ES-I3 (cell line): ENCODE measurements around the gene CARD9.

Experiments used
- H3K36me3 ChIP-seq: 2 replicates; pipeline ENCODE4 v1.6.1; 2013; ENCODE audit warnings: mild to moderate bottlenecking, low read length, control low read depth, moderate library complexity; ENCODE audit not compliant: insufficient read depth
- H3K4me1 ChIP-seq: 2 replicates; pipeline ENCODE4 v1.6.1; 2013; ENCODE audit warnings: mild to moderate bottlenecking, control low read depth, low read length; ENCODE audit not compliant: insufficient read depth
- H3K9ac ChIP-seq: 2 replicates; pipeline ENCODE4 v1.6.1; 2013; ENCODE audit warnings: low read depth, mild to moderate bottlenecking, low read length, moderate library complexity
- H3K9me3 ChIP-seq: 2 replicates; pipeline ENCODE4 v1.6.1; 2013; ENCODE audit warnings: mild to moderate bottlenecking, low read length, moderate library complexity; ENCODE audit not compliant: control insufficient read depth, insufficient read depth

The CARD9 gene

DNA sequence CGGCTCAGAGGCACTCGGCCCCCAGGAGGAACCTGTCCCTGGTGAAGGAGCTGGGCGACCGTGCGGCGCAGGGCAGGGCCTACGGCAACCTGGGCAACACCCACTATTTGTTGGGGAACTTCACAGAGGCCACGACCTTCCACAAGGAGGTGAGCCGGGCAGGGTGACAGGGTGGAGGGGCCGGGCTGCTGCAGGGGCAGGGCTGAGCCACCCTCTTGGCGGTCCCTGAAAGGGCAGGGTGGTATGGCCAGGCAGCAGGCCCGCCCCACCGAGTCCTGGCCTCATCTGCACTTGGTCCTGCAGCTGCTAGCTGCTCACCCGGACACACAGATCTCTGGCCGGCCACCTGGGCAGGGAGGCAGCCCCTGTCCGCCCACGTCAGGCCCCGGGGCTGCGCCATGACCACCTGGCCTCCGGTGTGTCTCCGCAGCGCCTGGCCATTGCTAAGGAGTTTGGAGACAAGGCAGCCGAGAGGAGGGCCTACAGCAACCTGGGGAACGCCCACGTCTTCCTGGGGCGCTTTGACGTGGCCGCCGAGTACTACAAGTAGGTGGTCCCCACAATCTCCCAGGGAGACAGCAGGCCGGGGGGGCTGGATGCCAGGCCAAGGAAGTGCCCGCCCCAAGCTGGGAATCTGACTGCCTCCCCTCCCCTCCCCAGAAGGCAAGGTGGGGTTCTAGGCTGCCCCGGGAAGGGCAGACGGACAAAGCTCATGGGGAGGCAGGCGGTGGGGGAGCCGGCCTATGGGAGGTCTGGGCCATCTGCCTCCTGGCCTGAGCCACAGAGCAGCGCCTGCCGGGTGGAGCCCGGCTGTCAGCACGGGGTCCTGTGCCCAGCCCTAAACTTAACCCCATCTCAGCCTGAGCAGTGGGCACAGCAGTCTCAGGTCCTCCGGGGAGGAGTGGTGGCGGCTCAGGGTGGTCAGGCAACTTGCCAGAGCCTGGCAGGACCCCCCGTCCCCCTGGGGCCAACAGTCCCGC, 35.8 kb downstream of the CARD9 start:
- no peaks in the 10 kb centered on the region; the same call in none of the 2 replicates for H3K4me1 ChIP-seq
- H3K9ac ChIP-seq = no peak overlapping the region
- no peaks in the 10 kb centered on the region for H3K9me3 ChIP-seq
- no peaks in the 10 kb centered on the region; the same call in 1 of the 2 replicates for H3K36me3 ChIP-seq

GRCh38 chr9:136336881-136337280, 36.6 kb downstream of the CARD9 start:
- Histone ChIP-seq H3K9me3 (no peaks in the 10 kb centered on the region), H3K36me3 (no peaks in the 10 kb centered on the region; the same call in 1 of the 2 replicates), H3K9ac (no peak overlapping the region), H3K4me1 (no peaks in the 10 kb centered on the region; the same call in none of the 2 replicates)

DNA sequence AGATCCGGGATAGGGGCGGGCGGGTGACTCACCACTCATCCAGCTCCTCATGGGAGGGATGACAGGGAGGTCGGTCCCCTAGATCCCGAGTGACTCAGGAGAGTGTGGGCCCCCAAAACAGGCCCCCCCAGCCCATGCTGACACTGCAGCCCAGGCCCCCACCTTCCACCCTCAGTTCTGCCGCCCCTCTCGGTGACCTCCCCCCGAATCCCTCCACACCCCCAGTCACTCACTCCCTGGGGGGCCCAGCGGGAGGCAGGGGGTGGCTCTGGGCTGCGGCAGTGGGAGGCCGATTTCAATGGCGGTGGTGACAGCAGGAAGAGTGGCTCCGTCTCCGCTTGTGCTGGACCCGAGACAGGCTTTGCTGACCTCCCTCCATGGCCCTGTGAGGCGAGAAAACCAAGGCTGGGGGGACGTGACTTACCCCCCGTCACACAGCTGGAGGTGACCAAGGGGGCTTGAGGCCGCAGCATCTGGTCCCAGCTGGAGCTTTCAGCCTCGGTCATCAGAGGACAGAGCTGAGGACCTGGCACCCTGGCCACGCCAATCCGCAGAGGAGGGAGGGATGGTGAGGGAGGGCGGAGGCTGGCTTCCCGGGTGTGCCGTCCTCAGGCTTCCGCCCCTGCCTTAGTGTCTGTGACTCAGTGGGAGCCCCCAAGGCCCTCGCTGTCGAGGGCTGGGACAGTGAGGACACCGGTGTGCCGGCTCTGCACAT, 37.2 kb downstream of the CARD9 start:
- no peaks in the 10 kb centered on the region; the same call in 1 of the 2 replicates for H3K4me1 ChIP-seq
- H3K9me3 ChIP-seq = no peaks in the 10 kb centered on the region
- no peaks in the 10 kb centered on the region; the same call in 1 of the 2 replicates for H3K36me3 ChIP-seq
- H3K9ac ChIP-seq = no peak overlapping the region

- no peaks in the 10 kb centered on the region for H3K9me3 ChIP-seq
- no peaks in the 10 kb centered on the region; the same call in 1 of the 2 replicates for H3K4me1 ChIP-seq
- no peaks in the 10 kb centered on the region for H3K36me3 ChIP-seq
- no peak overlapping the region for H3K9ac ChIP-seq
These were observed 37.9 kb downstream of the CARD9 start for GRCh38 chr9:136335296-136336155.

DNA sequence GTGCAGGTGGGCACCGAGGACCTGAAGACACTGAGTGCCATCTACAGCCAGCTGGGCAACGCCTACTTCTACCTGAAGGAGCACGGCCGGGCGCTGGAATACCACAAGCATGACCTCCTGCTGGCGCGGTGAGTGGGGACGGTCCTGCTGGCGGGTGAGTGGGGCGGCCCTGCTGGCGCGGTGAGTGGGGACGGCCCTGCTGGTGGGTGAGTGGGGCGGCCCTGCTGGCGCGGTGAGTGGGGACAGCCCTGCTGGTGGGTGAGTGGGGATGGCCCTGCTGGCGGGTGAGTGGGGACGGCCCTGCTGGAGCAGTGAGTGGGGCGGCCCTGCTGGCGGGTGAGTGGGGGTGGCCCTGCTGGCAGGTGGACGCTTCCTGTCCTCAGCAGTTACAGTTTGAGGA, 38.9 kb downstream of the CARD9 start:
- Histone ChIP-seq H3K9ac (no peak overlapping the region), H3K4me1 (no peaks in the 10 kb centered on the region; the same call in 1 of the 2 replicates), H3K36me3 (no peaks in the 10 kb centered on the region), H3K9me3 (no peaks in the 10 kb centered on the region)

- H3K4me1 ChIP-seq = no peaks in the 10 kb centered on the region; the same call in 1 of the 2 replicates
- H3K9me3 ChIP-seq = no peaks in the 10 kb centered on the region
- no peaks in the 10 kb centered on the region for H3K36me3 ChIP-seq
- H3K9ac ChIP-seq = no peak overlapping the region
These were observed 40.0 kb downstream of the CARD9 start for GRCh38 chr9:136333486-136333885.

GRCh38 chr9:136333045-136333444, 40.4 kb downstream of the CARD9 start:
- H3K36me3 ChIP-seq = no peaks in the 10 kb centered on the region
- no peak overlapping the region for H3K9ac ChIP-seq
- no peaks in the 10 kb centered on the region for H3K9me3 ChIP-seq
- no peaks in the 10 kb centered on the region; the same call in 1 of the 2 replicates for H3K4me1 ChIP-seq

GRCh38 chr9:136332482-136332983, 40.9 kb downstream of the CARD9 start:
- Histone ChIP-seq H3K36me3 (no peaks in the 10 kb centered on the region), H3K9ac (no peak overlapping the region), H3K9me3 (no peaks in the 10 kb centered on the region), H3K4me1 (no peaks in the 10 kb centered on the region; the same call in 1 of the 2 replicates)

GRCh38 chr9:136331556-136332481, 41.6 kb downstream of the CARD9 start:
- no peaks in the 10 kb centered on the region for H3K9me3 ChIP-seq
- H3K9ac ChIP-seq = no peak overlapping the region
- H3K36me3 ChIP-seq = no peaks in the 10 kb centered on the region
- peaks cover 2% of the 10 kb centered on the region; the same call in 1 of the 2 replicates for H3K4me1 ChIP-seq

DNA sequence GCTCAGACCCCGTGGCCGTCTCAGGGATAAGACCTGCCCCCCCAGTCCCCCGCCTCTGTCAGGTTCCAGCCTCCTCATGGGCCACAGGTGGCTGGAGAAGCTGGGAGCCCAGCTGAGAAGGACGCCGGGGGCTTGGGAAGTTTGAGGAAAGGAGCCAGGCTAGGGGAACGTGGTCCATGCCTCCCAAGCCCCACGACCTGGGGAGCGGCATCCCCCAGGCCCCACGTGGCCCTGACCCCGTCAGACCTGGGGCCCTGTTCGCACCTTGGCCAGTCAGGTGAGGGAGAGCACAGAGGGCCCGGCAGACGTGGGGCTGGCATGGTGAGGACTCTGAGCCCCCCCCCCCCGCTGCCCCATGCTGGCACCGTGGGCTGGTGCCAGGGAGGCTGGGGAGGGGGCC, 42.4 kb downstream of the CARD9 start:
- peaks cover 6% of the 10 kb centered on the region; the same call in 1 of the 2 replicates for H3K4me1 ChIP-seq

GRCh38 chr9:136330406-136330990, 43.0 kb downstream of the CARD9 start:
- Histone ChIP-seq H3K9me3 (no peaks in the 10 kb centered on the region), H3K4me1 (peaks cover 6% of the 10 kb centered on the region; the same call in 1 of the 2 replicates), H3K36me3 (no peaks in the 10 kb centered on the region), H3K9ac (no peak overlapping the region)

More for the DNA sequence above, 42.4 kb downstream of the CARD9 start:
- Histone ChIP-seq H3K9ac (no peak overlapping the region), H3K36me3 (no peaks in the 10 kb centered on the region), H3K9me3 (no peaks in the 10 kb centered on the region)

GRCh38 chr9:136329636-136330405, 43.6 kb downstream of the CARD9 start:
- no peaks in the 10 kb centered on the region for H3K36me3 ChIP-seq
- H3K9ac ChIP-seq = no peak overlapping the region
- H3K4me1 ChIP-seq = peaks cover 6% of the 10 kb centered on the region; the same call in 1 of the 2 replicates
- no peaks in the 10 kb centered on the region for H3K9me3 ChIP-seq
